Endothelial cell of hepatic sinusoid (primary cell): ENCODE data around the gene HSPA12B.

Source experiments
- in situ Hi-C: cut with HindIII; loops from 2 replicates; pipeline ENCODE4 v1.10.0; 2017; ENCODE audit warnings: low sequenced_read_pairs

HSPA12B gene

GRCh38 chr20:3732327-3733118 is at the start of gene HSPA12B:
Gene HSPA12B (plus strand): TSS chr20:3732685. CDS start chr20:3738675, 5,990 bp downstream.
- in situ Hi-C loops: loop anchor here (10.0 kb wide), 1 partner anchor 352 kb away; no protein-coding TSS in a partner anchor

- in situ Hi-C loops: no loop called here
These were observed 47.1 kb upstream of the HSPA12B start for GRCh38 chr20:3685341-3685740.

- in situ Hi-C loops: no loop called here
These were observed 46.1 kb upstream of the HSPA12B start for GRCh38 chr20:3686421-3686820.

- in situ Hi-C loops: no loop called here
These were observed 45.6 kb upstream of the HSPA12B start for GRCh38 chr20:3686867-3687321.

- in situ Hi-C loops: no loop called here
These were observed 44.8 kb upstream of the HSPA12B start for GRCh38 chr20:3687655-3688054.

GRCh38 chr20:3689978-3690377 is 42.5 kb upstream of the HSPA12B start:
- in situ Hi-C loops: no loop called here

GRCh38 chr20:3690413-3690812 is 42.1 kb upstream of the HSPA12B start:
- in situ Hi-C loops: no loop called here

- in situ Hi-C loops: no loop called here
These were observed 41.2 kb upstream of the HSPA12B start for GRCh38 chr20:3691306-3691705.

GRCh38 chr20:3691897-3692296 is 40.6 kb upstream of the HSPA12B start:
- in situ Hi-C loops: no loop called here

GRCh38 chr20:3692706-3693294 is 39.7 kb upstream of the HSPA12B start:
- in situ Hi-C loops: no loop called here

GRCh38 chr20:3693376-3693775 is 39.1 kb upstream of the HSPA12B start:
- in situ Hi-C loops: no loop called here

- in situ Hi-C loops: no loop called here
These were observed 37.6 kb upstream of the HSPA12B start for GRCh38 chr20:3694864-3695263.

- in situ Hi-C loops: no loop called here
These were observed 36.3 kb upstream of the HSPA12B start for GRCh38 chr20:3696200-3696599.

- in situ Hi-C loops: no loop called here
These were observed 35.5 kb upstream of the HSPA12B start for GRCh38 chr20:3696745-3697587.

- in situ Hi-C loops: no loop called here
These were observed 34.7 kb upstream of the HSPA12B start for GRCh38 chr20:3697588-3698305.

- in situ Hi-C loops: no loop called here
These were observed 33.9 kb upstream of the HSPA12B start for GRCh38 chr20:3698591-3699001.

GRCh38 chr20:3699037-3699436 is 33.4 kb upstream of the HSPA12B start:
- in situ Hi-C loops: no loop called here

GRCh38 chr20:3701061-3701998 is 31.2 kb upstream of the HSPA12B start:
- in situ Hi-C loops: no loop called here

- in situ Hi-C loops: no loop called here
These were observed 29.7 kb upstream of the HSPA12B start for GRCh38 chr20:3702611-3703391.
